SK-N-SH treated with all-trans-retinoic acid at 6 μM for 48 hours (cell line): ENCODE data around the gene VPS13D.

Source experiments
- ATAC-seq: fragments of 200-7000 bp; cut with Tn5 transposase; 3 replicates; pipeline ENCODE4 v1.9.1; 2020; ENCODE audit warnings: mild to moderate bottlenecking, moderate library complexity
- ARNTL ChIP-seq: fragments of 450-650 bp; formaldehyde crosslinking; IDR thresholded peaks from 2 replicates; pipeline ENCODE4 v1.5.0; 2020; ENCODE audit warnings: low read depth, mild to moderate bottlenecking, moderate library complexity, borderline replicate concordance
- CSDC2 ChIP-seq: fragments of 250-450 bp; sonication (Bioruptor Pico); IDR thresholded peaks from 2 replicates; pipeline ENCODE4 v1.5.0; 2020; ENCODE audit warnings: mild to moderate bottlenecking, moderate library complexity
- ESRRG ChIP-seq: fragments of 250-450 bp; sonication (Bioruptor Pico); IDR thresholded peaks from 2 replicates; pipeline ENCODE4 v1.6.1; 2021; ENCODE audit warnings: mild to moderate bottlenecking
- GLIS3 ChIP-seq: fragments of 250-450 bp; sonication (Bioruptor Pico); IDR thresholded peaks from 2 replicates; pipeline ENCODE4 v1.5.0; 2020; ENCODE audit warnings: mild to moderate bottlenecking, moderate library complexity
- ISL1 ChIP-seq: fragments of 250-450 bp; sonication (Bioruptor Pico); IDR thresholded peaks from 2 replicates; pipeline ENCODE4 v2.1.2; 2022; ENCODE audit warnings: mild to moderate bottlenecking, moderate library complexity
- PPARA ChIP-seq: fragments of 250-450 bp; sonication (Bioruptor Pico); IDR thresholded peaks from 2 replicates; pipeline ENCODE4 v1.5.0; 2020; ENCODE audit warnings: mild to moderate bottlenecking, borderline replicate concordance
- SNAI2 ChIP-seq: fragments of 250-450 bp; sonication (Bioruptor Pico); IDR thresholded peaks from 2 replicates; pipeline ENCODE4 v1.5.0; 2020; ENCODE audit warnings: mild to moderate bottlenecking, moderate library complexity
- TCF4 ChIP-seq: fragments of 250-450 bp; sonication (Bioruptor Pico); IDR thresholded peaks from 2 replicates; pipeline ENCODE4 v1.8.0; 2021; ENCODE audit warnings: mild to moderate bottlenecking, moderate library complexity, borderline replicate concordance
- TOX ChIP-seq: fragments of 250-450 bp; sonication (Bioruptor Pico); IDR thresholded peaks from 2 replicates; pipeline ENCODE4 v1.8.0; 2021; ENCODE audit warnings: mild to moderate bottlenecking, moderate library complexity, borderline replicate concordance
- ZC3H10 ChIP-seq: fragments of 250-450 bp; sonication (Bioruptor Pico); IDR thresholded peaks from 2 replicates; pipeline ENCODE4 v1.5.1; 2021; ENCODE audit warnings: mild to moderate bottlenecking, moderate library complexity
- ZFP3 ChIP-seq: fragments of 250-450 bp; sonication (Bioruptor Pico); IDR thresholded peaks from 2 replicates; pipeline ENCODE4 v1.5.0; 2020; ENCODE audit warnings: mild to moderate bottlenecking, moderate library complexity
- ZFP30 ChIP-seq: fragments of 450-650 bp; formaldehyde crosslinking; IDR thresholded peaks from 2 replicates; pipeline ENCODE4 v1.5.0; 2022; ENCODE audit warnings: mild to moderate bottlenecking, moderate library complexity
- ZNF565 ChIP-seq: fragments of 450-650 bp; formaldehyde crosslinking; conservative IDR thresholded peaks from 2 replicates; pipeline ENCODE4 v1.5.0; 2020; ENCODE audit warnings: low read depth, mild to moderate bottlenecking, moderate library complexity
- ZNF8 ChIP-seq: fragments of 450-650 bp; formaldehyde crosslinking; IDR thresholded peaks from 2 replicates; pipeline ENCODE4 v1.5.0; 2020; ENCODE audit warnings: mild to moderate bottlenecking, moderate library complexity
- TF ChIP-seq, protein P1 (sequence below): fragments of 250-450 bp; sonication (Bioruptor Pico); IDR thresholded peaks from 2 replicates; pipeline ENCODE4 v1.8.0; 2020; ENCODE audit warnings: mild to moderate bottlenecking, moderate library complexity, borderline replicate concordance
- TF ChIP-seq, protein P2 (sequence below): fragments of 250-450 bp; sonication (Bioruptor Pico); IDR thresholded peaks from 2 replicates; pipeline ENCODE4 v1.5.1; 2020; ENCODE audit warnings: low read depth, mild to moderate bottlenecking, moderate library complexity
- TF ChIP-seq, protein P3 (sequence below): fragments of 250-450 bp; sonication (Bioruptor Pico); IDR thresholded peaks from 2 replicates; pipeline ENCODE4 v1.8.0; 2021; ENCODE audit warnings: low read depth, mild to moderate bottlenecking, moderate library complexity, borderline replicate concordance
- TF ChIP-seq, protein P4 (sequence below): fragments of 250-450 bp; sonication (Bioruptor Pico); IDR thresholded peaks from 2 replicates; pipeline ENCODE4 v1.5.0; 2020; ENCODE audit warnings: mild to moderate bottlenecking, moderate library complexity

VPS13D gene

DNA sequence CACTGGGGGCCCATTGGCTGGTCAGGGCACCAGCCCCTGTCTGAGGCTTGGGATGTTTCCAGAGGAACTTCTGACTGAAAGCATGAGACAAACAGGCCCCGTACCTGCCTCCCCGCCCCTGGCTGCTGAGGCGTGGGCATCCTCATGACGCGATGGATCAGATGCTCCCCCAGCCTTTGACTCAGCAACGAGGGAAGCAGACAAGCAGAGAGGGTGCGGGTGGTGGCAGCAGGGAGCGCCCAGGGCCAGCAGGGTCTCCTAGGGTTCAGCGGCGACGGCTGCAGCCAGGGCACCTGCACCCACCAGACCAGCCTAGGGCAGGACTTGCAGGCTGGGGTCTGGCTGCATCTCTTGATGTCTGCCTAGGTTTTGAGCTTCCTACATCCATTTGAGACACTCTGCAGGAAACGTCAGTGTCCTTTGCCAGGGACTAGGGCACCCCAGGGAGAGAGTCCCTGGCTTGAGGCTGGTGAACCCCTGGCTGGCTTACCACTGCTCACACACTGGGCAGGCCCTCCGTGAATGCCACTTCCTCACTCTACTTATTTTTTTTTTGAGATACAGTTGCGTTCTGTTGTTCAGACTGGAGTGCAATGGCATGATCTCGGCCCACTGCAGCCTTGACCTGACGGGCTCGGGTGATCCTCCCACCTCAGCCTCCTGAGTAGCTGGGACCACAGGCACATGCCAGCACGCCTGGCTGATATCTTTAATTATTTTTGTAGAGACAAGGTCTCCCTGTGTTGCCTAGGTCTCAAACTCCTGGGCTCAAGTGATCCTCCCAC, 324.9 kb downstream of the VPS13D start:
- no peak for ATAC-seq
- TF ChIP-seq ISL1 (CRISPR knock-in tag) (no peak), ZFP30 (CRISPR knock-in tag) (no peak), ARNTL (no peak), PPARA (no peak), ESRRG (CRISPR knock-in tag) (no peak)
- TF ChIP-seq, protein P1, sequence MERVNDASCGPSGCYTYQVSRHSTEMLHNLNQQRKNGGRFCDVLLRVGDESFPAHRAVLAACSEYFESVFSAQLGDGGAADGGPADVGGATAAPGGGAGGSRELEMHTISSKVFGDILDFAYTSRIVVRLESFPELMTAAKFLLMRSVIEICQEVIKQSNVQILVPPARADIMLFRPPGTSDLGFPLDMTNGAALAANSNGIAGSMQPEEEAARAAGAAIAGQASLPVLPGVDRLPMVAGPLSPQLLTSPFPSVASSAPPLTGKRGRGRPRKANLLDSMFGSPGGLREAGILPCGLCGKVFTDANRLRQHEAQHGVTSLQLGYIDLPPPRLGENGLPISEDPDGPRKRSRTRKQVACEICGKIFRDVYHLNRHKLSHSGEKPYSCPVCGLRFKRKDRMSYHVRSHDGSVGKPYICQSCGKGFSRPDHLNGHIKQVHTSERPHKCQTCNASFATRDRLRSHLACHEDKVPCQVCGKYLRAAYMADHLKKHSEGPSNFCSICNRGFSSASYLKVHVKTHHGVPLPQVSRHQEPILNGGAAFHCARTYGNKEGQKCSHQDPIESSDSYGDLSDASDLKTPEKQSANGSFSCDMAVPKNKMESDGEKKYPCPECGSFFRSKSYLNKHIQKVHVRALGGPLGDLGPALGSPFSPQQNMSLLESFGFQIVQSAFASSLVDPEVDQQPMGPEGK (CRISPR knock-in tag) = no peak

DNA sequence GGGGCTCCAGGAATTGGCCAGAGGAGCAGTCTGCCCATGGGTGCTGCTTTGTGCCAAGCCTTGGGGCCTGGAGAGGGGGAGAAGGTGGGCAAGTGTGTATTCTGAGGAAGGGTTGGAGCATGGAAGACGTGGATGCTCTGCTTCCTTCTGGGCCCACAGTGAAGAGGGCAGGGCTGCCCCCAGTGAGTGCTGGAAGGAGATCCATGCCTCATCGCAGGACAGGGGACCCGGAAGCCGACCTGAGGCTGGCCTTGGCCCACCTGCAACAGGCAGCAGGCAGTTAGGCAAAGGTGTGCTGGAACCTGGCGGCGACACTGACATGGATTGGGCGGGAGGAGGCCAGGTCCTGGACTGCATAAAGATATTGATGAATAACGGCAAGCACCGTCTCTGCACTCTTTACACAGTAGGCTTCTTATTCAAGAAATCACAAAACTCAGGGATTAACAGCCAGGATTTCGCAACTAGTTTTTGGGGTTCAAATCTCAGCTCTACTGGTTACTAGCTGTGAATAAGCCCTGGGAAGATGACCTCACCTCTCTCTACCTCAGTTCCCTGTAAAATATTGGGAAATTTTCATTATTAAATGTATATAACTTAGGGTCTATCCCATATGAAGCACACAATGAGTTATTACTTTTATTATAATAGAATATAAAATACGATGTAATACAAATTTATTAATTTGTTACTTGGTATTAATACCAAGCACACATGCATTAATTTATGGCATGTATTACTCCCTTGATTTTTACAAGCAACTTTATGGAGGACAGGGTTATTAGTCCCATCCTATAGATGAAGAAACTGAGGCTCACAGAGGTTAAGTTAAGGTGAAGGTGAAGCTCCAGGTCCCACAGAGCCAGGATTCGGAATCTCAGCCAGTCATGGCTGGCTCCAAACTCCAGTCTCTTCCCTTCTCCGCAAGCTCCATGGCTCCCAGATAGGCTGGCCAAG, 325.9 kb downstream of the VPS13D start:
- TF ChIP-seq ZFP3 (CRISPR knock-in tag) (no peak), CSDC2 (CRISPR knock-in tag) (no peak), SNAI2 (CRISPR knock-in tag) (no peak), ZFP30 (CRISPR knock-in tag) (no peak), TOX (CRISPR knock-in tag) (no peak), ISL1 (CRISPR knock-in tag) (no peak), PPARA (no peak), ARNTL (no peak), GLIS3 (CRISPR knock-in tag) (no peak), TCF4 (CRISPR knock-in tag) (no peak), ZNF8 (CRISPR knock-in tag) (no peak), ESRRG (CRISPR knock-in tag) (no peak), ZC3H10 (CRISPR knock-in tag) (no peak), ZNF565 (CRISPR knock-in tag) (no peak)
- TF ChIP-seq, protein P2, sequence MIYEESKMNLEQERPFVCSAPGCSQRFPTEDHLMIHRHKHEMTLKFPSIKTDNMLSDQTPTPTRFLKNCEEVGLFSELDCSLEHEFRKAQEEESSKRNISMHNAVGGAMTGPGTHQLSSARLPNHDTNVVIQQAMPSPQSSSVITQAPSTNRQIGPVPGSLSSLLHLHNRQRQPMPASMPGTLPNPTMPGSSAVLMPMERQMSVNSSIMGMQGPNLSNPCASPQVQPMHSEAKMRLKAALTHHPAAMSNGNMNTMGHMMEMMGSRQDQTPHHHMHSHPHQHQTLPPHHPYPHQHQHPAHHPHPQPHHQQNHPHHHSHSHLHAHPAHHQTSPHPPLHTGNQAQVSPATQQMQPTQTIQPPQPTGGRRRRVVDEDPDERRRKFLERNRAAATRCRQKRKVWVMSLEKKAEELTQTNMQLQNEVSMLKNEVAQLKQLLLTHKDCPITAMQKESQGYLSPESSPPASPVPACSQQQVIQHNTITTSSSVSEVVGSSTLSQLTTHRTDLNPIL (CRISPR knock-in tag) = no peak
- TF ChIP-seq, protein P3, sequence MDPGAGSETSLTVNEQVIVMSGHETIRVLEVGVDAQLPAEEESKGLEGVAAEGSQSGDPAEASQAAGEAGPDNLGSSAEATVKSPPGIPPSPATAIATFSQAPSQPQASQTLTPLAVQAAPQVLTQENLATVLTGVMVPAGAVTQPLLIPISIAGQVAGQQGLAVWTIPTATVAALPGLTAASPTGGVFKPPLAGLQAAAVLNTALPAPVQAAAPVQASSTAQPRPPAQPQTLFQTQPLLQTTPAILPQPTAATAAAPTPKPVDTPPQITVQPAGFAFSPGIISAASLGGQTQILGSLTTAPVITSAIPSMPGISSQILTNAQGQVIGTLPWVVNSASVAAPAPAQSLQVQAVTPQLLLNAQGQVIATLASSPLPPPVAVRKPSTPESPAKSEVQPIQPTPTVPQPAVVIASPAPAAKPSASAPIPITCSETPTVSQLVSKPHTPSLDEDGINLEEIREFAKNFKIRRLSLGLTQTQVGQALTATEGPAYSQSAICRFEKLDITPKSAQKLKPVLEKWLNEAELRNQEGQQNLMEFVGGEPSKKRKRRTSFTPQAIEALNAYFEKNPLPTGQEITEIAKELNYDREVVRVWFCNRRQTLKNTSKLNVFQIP = no peak
- TF ChIP-seq, protein P4, sequence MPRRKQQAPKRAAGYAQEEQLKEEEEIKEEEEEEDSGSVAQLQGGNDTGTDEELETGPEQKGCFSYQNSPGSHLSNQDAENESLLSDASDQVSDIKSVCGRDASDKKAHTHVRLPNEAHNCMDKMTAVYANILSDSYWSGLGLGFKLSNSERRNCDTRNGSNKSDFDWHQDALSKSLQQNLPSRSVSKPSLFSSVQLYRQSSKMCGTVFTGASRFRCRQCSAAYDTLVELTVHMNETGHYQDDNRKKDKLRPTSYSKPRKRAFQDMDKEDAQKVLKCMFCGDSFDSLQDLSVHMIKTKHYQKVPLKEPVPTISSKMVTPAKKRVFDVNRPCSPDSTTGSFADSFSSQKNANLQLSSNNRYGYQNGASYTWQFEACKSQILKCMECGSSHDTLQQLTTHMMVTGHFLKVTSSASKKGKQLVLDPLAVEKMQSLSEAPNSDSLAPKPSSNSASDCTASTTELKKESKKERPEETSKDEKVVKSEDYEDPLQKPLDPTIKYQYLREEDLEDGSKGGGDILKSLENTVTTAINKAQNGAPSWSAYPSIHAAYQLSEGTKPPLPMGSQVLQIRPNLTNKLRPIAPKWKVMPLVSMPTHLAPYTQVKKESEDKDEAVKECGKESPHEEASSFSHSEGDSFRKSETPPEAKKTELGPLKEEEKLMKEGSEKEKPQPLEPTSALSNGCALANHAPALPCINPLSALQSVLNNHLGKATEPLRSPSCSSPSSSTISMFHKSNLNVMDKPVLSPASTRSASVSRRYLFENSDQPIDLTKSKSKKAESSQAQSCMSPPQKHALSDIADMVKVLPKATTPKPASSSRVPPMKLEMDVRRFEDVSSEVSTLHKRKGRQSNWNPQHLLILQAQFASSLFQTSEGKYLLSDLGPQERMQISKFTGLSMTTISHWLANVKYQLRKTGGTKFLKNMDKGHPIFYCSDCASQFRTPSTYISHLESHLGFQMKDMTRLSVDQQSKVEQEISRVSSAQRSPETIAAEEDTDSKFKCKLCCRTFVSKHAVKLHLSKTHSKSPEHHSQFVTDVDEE (CRISPR knock-in tag) = no peak
- TF ChIP-seq, protein P1 (CRISPR knock-in tag) = no peak
- ATAC-seq = peak; percentile 10; the same call in 1 of the 3 replicates
